GM19240 (cell line): ENCODE data around the gene RAET1E.
"Not testable (repeated sequence)": the region's sequence is repeated elsewhere in the genome, so short reads cannot be mapped to it uniquely, and the experiment has no call there.

ENCODE experiments used
- DNase-seq: peaks from one replicate; pipeline ENCODE4 v3.0.0; 2011; ENCODE audit warnings: low spot score; ENCODE audit not compliant: insufficient read length

The RAET1E gene

GRCh38 chr6:149862424-149862738 is 35.5 kb downstream of the RAET1E start:
- DNase-seq = not testable (repeated sequence)

- DNase-seq = no peak
Observed at GRCh38 chr6:149861603-149862423, 36.1 kb downstream of the RAET1E start.

- no peak for DNase-seq
Observed at GRCh38 chr6:149860834-149861602, 36.9 kb downstream of the RAET1E start.

GRCh38 chr6:149860513-149860833 is 37.4 kb downstream of the RAET1E start:
- no peak for DNase-seq

GRCh38 chr6:149859938-149860337 is 38.0 kb downstream of the RAET1E start:
- no peak for DNase-seq

- no peak for DNase-seq
Observed at GRCh38 chr6:149859368-149859767, 38.5 kb downstream of the RAET1E start.

GRCh38 chr6:149857541-149857940 is 40.4 kb downstream of the RAET1E start:
- DNase-seq = no peak

- DNase-seq = no peak
Observed at GRCh38 chr6:149856256-149856994, 41.5 kb downstream of the RAET1E start.

- DNase-seq = no peak
Observed at GRCh38 chr6:149855741-149856140, 42.2 kb downstream of the RAET1E start.

GRCh38 chr6:149855040-149855654 is 42.8 kb downstream of the RAET1E start:
- no peak for DNase-seq

- DNase-seq = no peak
Observed at GRCh38 chr6:149854532-149854931, 43.4 kb downstream of the RAET1E start.

- DNase-seq = not testable (repeated sequence)
Observed at GRCh38 chr6:149854017-149854416, 43.9 kb downstream of the RAET1E start.

- no peak for DNase-seq
Observed at GRCh38 chr6:149852881-149853280, 45.0 kb downstream of the RAET1E start.

GRCh38 chr6:149852180-149852579 is 45.7 kb downstream of the RAET1E start:
- no peak for DNase-seq

- DNase-seq = no peak
Observed at GRCh38 chr6:149851461-149852110, 46.3 kb downstream of the RAET1E start.

GRCh38 chr6:149848343-149848742 is 49.6 kb downstream of the RAET1E start:
- not testable (repeated sequence) for DNase-seq
